ENCODE measurements around the gene C11orf86. TPM values are rescaled to one million over a fixed set of nuclear protein-coding genes. Genes with fewer than 3 reads are reported as not detected.
"Not testable (repeated sequence)": the region's sequence is repeated elsewhere in the genome, so short reads cannot be mapped to it uniquely, and the experiment has no call there.

C11orf86 gene
- total RNA-seq, 1 experiment from 2014 or later = not detected

DNA sequence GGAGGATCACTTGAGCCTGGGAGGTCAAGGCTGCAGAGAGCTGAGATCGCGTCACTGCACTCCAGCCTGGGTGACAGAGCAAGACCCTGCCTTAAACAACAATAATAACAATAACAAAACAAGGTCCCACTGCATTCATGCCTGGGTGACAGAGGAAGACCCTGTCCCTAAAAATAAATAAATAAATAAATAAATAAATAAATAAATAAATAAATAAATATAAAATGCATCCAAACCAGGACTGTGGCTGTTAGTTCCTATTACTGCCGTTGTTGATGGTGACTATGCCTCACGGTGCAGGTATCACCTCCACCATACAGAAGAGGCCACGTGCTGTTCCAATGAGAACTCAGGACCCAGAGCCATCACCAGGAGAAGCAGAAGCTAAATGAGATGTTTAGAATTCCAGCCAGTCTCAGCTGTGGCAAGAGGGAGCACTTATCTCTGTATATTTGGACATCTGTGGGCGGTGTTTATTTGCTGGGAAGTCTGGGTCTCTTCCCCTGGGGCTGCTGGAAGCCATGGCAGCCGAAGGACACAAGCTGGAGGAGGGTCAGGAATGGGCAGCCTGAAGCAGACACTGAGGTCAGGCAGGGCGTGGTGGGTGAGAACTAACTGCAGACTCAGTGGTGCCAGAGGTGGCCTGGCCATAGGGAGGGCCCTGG, 21.6 kb downstream of the C11orf86 start:
- Histone ChIP-seq H3K27ac (no peak overlapping the region), H3K36me3 (no peaks in the 10 kb centered on the region), H3K9me3 (replicated peaks) (no peaks in the 10 kb centered on the region), H3K27me3 (no peaks in the 10 kb centered on the region), H3K4me1 (peaks cover 4% of the 10 kb centered on the region; the same call in 1 of the 2 replicates), H3K4me3 (no peak overlapping the region)
- peak; percentile 17 to 21 for DNase-seq

DNA sequence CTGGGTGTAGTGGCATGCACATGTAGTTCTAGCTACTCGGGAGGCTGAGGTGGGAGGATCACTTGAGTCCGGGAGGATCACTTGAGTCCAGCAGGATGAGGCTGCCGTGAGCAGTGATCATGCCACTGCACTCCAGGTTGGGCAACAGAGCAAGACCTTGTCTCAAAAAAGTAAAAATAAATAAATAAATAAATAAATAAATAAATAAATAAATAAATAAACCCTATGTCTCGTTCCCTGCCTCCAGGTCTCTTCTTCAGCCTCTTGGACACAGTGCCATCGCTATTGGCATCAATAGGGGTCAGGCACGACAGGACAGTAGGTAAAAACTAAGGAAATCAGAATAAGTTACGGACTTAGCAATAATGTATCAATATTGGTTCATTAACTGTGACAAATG, 24.5 kb downstream of the C11orf86 start:
- peaks cover 4% of the 10 kb centered on the region; the same call in 1 of the 2 replicates for H3K4me1 ChIP-seq
- H3K36me3 ChIP-seq = no peaks in the 10 kb centered on the region
- H3K27me3 ChIP-seq = no peaks in the 10 kb centered on the region
- H3K9me3 ChIP-seq (replicated peaks) = no peaks in the 10 kb centered on the region
- no peak for DNase-seq
- H3K27ac ChIP-seq = no peak overlapping the region
- no peak overlapping the region for H3K4me3 ChIP-seq

DNA sequence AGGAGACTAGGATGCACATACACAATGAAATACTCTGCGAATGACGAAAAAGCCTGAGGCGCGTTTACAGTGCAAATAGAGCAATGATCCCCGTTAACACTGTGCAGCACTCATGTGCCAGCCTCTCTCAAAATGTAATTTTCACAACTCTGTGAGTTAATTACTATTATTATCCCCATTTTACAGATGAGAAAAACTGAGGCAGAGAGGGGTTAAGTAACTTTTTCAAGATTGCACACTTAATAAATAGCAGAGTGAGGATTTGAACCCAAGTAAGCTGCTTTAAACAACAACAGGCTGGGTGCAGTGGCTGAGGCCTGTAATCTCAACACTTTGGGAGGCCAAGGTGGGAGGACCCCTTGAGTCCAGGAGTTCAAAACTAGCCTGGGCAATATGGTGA, 26.2 kb downstream of the C11orf86 start:
- Histone ChIP-seq H3K27me3 (no peaks in the 10 kb centered on the region), H3K36me3 (no peaks in the 10 kb centered on the region), H3K4me3 (no peak overlapping the region), H3K9me3 (replicated peaks) (no peaks in the 10 kb centered on the region), H3K4me1 (peaks cover 4% of the 10 kb centered on the region; the same call in 1 of the 2 replicates), H3K27ac (no peak overlapping the region)
- DNase-seq = no peak

DNA sequence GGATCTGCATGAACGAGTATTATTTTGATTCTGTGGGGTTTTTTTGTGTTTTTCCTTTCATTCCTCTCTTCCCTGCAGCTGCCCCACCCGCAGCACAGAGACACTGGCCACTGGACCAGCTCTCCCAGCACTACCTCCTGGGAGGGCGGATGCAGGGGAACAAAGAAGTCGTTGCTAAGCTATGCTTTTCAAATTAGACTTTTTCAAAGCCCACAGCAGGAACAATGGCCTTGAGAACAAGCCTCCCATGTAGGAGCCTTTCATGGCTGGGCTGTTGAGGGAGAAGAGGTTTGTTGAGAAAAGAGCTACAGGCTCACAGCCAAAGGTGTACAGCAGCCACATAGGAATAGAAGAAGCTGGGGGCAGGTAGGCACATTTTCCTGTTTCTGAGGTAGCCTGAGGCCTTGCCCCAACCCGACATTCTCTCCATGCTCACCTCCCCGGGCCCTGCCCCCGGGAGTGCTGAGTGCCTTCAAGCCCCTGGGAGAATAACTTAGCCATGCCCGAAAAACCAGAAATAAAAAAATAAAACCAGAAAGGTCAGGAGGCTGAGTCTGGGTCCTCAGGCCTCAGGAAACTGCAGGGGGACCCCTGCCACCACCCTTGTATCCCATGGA, 27.3 kb downstream of the C11orf86 start:
- DNase-seq = no peak
- Histone ChIP-seq H3K27ac (no peak overlapping the region), H3K27me3 (no peaks in the 10 kb centered on the region), H3K9me3 (replicated peaks) (no peaks in the 10 kb centered on the region), H3K36me3 (no peaks in the 10 kb centered on the region), H3K4me1 (peaks cover 3% of the 10 kb centered on the region; the same call in 1 of the 2 replicates), H3K4me3 (no peak overlapping the region)

DNA sequence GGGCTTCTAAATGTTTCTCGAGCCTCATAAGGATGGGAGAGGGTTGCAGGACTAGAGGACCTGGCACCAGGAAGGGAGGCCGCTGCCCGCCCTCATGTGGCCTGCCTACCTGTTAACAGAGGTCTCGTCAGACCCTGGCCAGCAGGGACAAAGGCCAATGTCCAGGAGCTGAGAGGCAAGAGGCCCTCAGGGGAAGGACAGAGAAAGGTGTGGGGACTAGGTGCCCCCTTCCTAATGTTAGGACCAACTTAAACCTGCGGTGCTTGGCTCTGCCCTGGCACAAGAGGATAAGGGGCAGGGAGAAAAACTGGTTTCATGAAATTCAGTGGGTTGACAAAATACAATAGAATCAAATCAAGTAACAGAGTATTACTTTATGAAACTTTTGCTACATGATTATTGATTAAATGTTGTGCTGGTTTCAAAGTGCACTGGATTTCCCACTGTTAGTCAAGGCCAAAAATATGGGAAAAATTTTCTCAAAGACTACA, 27.9 kb downstream of the C11orf86 start:
- no peak overlapping the region for H3K27ac ChIP-seq

DNA sequence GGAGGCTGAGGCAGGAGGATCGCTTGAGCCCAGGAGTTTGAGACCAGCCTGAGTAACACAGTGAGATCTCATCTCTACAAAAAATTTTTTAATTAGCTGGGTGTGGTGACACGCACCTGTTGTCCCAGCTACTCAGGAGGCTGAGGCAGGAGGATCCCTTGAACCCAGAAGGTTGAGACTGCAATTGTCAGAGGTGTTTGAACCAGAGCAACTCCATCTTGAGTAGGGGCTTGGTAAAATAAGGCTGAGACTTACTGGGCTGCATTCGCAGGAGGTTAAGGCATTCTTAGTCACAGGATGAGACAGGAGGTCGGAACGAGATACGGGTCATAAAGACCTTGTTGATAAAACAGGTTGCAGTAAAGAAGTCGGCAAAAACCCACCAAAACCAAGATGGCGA, 30.1 kb downstream of the C11orf86 start:
- not testable (repeated sequence) for H3K9me3 ChIP-seq (replicated peaks); H3K27me3 ChIP-seq; DNase-seq; H3K4me1 ChIP-seq; H3K36me3 ChIP-seq; H3K4me3 ChIP-seq; H3K27ac ChIP-seq

More for the DNA sequence above, 27.9 kb downstream of the C11orf86 start:
- H3K4me3 ChIP-seq = no peak overlapping the region
- H3K36me3 ChIP-seq = no peaks in the 10 kb centered on the region
- H3K4me1 ChIP-seq = peaks cover 3% of the 10 kb centered on the region; the same call in 1 of the 2 replicates
- no peaks in the 10 kb centered on the region for H3K9me3 ChIP-seq (replicated peaks)
- no peaks in the 10 kb centered on the region for H3K27me3 ChIP-seq
- no peak for DNase-seq

DNA sequence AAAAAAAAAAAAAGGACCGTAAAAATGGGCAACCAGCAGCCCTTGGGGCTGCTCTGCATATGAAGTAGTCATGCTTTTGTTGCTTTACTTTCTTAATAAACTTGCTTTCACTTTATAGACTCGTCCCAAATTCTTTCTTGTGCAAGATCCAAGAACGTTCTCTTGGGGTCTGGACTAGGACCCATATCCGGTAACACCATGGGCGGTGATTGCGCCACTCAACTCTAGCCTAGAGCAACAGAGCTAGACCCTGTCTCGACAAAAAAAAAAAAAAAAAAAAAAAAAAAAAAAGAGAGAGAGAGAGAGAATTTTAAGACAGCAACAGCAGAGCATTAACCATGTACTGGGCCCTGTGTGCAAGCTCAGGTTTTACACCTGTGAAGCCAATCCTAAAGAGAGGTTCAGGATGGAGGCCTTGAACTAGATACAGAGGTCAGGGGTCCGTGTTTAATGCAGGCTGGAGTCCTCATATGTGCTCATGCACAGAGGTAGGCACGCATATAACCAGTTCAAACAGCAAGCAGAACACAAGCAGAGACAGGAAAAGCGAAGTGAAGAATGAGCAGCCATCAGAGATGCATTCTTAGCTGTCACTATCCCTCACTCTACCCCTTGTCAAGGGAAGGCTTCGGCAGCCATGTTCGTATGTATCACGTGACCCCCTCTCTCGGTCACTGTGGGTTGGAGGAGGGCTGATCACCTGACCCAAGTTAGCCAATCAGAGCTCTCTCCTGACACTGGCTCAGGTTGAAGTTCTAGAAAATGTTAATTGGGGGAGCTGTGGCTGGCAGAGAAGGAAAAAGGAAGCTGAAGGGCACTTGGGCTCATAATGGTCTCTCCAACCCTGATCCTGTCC, 31.2 kb downstream of the C11orf86 start:
- no peaks in the 10 kb centered on the region for H3K27me3 ChIP-seq
- no peak overlapping the region for H3K27ac ChIP-seq
- no peaks in the 10 kb centered on the region for H3K36me3 ChIP-seq
- H3K9me3 ChIP-seq (replicated peaks) = no peaks in the 10 kb centered on the region
- H3K4me1 ChIP-seq = peaks cover 3% of the 10 kb centered on the region; the same call in 1 of the 2 replicates
- peak overlapping the region; percentile 54 for H3K4me3 ChIP-seq
- peak; percentile 86 to 90 for DNase-seq

DNA sequence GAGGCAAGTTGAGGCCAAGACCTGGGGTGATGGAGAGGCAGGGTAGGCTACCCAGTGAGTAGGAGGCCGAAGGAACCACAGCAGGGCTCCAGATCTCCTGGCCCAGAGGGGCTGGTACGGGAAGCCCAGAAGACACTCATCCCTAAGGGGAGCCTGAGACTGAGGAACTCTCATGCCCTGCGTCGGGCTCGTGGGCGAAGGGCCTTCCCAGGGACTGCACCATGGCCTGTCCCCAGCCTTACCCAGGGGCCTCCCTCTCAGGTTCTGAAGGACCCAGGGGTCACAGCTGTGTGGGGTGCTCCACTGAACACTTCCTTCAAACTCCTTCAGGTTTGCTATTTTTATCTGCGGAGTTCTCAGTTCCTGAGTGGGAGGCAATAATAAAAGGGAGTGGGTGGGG, 32.0 kb downstream of the C11orf86 start:
- peaks cover 3% of the 10 kb centered on the region; the same call in 1 of the 2 replicates for H3K4me1 ChIP-seq
- no peak overlapping the region for H3K4me3 ChIP-seq
- DNase-seq = no peak
- no peaks in the 10 kb centered on the region for H3K9me3 ChIP-seq (replicated peaks)
- no peak overlapping the region for H3K27ac ChIP-seq
- H3K36me3 ChIP-seq = no peaks in the 10 kb centered on the region
- no peaks in the 10 kb centered on the region for H3K27me3 ChIP-seq

DNA sequence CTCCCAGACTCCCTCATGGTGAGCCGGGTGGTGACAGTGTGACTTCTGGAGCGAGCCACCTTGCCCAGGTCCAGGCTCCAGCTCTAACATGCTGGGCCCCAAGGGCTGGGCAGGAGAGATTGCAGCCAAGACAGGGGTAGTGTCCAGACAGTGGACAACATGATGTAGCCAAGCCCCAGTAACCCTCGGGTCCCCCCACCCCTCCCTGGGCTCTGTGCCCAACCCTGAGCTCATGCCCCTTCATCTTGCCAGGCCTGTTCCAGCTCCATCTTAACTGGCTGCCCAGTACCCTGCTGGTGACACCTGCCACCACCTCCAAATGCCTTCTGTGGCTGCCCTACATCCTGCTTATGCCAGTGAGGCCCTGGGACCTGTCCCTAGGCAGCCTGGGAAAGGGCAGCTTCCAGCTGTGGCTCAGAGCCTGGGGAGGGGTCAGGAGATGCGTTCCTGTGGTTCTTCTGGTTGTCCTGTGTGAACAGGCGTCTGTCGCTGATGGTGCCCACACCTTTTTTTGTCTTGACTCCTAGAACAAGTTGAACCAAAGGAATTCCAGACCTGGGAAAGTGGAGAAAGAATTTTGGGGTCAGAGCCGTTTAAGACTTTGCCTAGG, 35.3 kb downstream of the C11orf86 start:
- DNase-seq = no peak
- Histone ChIP-seq H3K27me3 (no peaks in the 10 kb centered on the region), H3K4me3 (no peak overlapping the region), H3K4me1 (peaks cover 6% of the 10 kb centered on the region; the same call in 1 of the 2 replicates), H3K27ac (no peak overlapping the region), H3K9me3 (replicated peaks) (no peaks in the 10 kb centered on the region), H3K36me3 (no peaks in the 10 kb centered on the region)

DNA sequence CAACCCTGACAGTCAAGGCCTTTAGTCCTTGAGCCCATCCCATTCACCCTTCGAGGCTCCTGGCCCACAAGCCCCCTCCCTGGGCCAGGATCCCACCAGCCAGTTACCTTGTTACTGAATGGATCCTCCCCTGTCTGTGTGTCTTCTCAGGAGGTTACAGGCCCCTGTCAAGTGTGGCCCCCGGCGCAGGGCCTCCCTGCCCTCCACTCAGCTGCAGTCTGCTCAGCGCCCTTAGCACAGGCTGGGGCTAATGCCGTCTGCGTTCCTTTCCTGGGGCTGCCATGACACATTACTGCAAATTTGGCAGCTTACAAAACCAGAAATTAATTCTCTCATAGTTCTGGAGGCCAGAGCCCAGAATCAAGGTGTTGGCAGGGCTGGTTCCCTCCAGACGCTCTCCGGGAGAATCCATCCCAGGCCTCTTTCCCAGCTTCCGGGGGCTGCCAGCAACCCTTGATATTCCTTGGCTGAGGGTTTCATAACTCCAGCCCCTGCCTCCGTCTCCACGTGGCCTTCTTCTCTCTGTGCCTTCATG, 38.5 kb downstream of the C11orf86 start:
- Histone ChIP-seq H3K27me3 (no peaks in the 10 kb centered on the region), H3K36me3 (no peaks in the 10 kb centered on the region), H3K9me3 (replicated peaks) (no peaks in the 10 kb centered on the region), H3K4me1 (0 out of 2 replicates have a peak, but pooled peaks cover 7% of the 10 kb centered on the region), H3K27ac (no peak overlapping the region), H3K4me3 (no peak overlapping the region)
- DNase-seq = no peak

DNA sequence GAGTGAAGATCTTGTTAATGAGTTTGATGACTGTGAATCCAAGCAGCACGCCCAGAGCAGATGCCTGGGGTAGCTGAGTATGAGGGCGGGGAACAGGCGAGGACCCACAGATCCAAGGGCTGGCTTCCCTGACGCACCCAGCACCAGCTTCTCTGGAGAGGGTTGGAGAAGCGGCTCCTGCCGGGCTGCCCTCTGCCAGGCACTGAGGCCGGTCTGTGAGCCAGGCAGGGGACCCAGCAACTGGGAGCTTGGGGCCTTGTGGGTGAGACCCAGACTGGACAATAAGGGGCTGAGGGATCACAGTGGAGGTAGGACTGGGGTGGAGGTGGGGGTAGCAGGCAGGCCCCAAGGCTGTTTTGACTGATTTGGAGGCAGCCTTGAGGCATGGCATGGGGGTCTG, 39.2 kb downstream of the C11orf86 start:
- Histone ChIP-seq H3K9me3 (replicated peaks) (no peaks in the 10 kb centered on the region), H3K36me3 (no peaks in the 10 kb centered on the region), H3K27ac (no peak overlapping the region), H3K4me1 (0 out of 2 replicates have a peak, but pooled peaks cover 7% of the 10 kb centered on the region), H3K4me3 (no peak overlapping the region), H3K27me3 (no peaks in the 10 kb centered on the region)
- no peak for DNase-seq

DNA sequence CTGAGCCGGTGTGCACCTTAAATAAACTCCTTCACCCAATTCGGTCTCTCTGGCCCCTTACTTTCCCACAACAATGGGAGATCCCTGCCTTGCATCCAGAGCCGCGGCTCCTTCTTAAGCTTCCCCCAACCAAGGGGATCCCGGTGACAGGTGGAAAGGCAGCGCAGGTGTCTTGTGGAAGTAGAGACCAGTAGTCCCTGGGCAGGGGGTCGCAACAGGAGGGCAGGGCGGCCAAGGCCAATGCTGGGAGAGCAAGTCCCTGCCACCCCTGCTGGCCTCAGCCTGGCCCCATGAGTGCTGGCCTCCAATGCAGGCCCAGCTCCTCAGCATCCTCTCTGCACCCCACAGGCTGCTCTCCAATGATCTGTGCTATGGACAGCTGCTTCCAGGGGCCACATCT, 39.9 kb downstream of the C11orf86 start:
- peak in 1 of 2 experiments; percentile 21 for DNase-seq
- no peaks in the 10 kb centered on the region for H3K36me3 ChIP-seq
- H3K27ac ChIP-seq = no peak overlapping the region
- no peak overlapping the region for H3K4me3 ChIP-seq
- H3K27me3 ChIP-seq = no peaks in the 10 kb centered on the region
- no peaks in the 10 kb centered on the region for H3K9me3 ChIP-seq (replicated peaks)
- H3K4me1 ChIP-seq = 0 out of 2 replicates have a peak, but pooled peaks cover 7% of the 10 kb centered on the region

DNA sequence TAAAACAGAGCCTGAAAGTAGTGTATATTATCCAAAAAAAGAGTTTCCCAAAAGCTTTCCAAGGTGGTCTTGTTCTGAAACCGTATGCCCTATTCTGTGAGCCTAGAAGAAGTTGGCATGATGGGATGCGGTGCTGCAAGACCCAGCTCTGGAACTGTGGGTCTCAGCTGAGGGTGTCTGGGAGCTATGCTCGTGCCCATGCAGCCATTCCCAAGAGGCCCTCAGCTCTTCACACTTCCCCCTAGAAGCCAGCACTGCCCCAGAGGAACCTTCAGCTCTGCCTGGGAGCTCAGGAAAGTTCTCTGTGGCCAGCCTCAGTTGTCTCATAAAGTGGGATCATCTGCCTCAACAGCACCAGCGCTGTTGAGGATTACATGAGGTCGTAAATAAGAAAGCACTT, 41.4 kb downstream of the C11orf86 start:
- Histone ChIP-seq H3K36me3 (no peaks in the 10 kb centered on the region), H3K9me3 (replicated peaks) (no peaks in the 10 kb centered on the region), H3K4me1 (0 out of 2 replicates have a peak, but pooled peaks cover 7% of the 10 kb centered on the region), H3K27me3 (no peaks in the 10 kb centered on the region), H3K4me3 (no peak overlapping the region), H3K27ac (no peak overlapping the region)
- DNase-seq = no peak

DNA sequence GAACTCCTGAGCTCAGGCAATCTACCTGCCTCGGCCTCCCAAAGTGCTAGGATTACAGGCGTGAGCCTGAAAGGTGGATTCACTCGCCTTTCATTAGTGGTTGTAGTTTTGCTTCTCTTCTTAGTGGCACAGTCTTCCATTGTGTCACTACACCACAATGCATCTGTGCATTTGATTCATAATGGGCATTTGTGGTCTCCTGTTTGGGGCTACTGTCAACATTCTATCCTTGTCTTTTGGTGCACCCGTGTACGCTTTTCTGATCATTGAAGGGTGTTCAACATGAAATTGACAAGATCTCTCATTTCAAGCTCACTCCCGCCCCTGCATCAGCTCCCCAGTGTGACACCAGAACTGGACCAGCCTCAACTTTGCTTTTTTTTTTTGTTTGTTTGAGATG, 45.8 kb downstream of the C11orf86 start:
- no peak for DNase-seq
- peaks cover 5% of the 10 kb centered on the region; the same call in 1 of the 2 replicates for H3K4me1 ChIP-seq
- H3K36me3 ChIP-seq = no peaks in the 10 kb centered on the region
- H3K27ac ChIP-seq = no peak overlapping the region
- no peaks in the 10 kb centered on the region for H3K9me3 ChIP-seq (replicated peaks)
- no peaks in the 10 kb centered on the region for H3K27me3 ChIP-seq
- no peak overlapping the region for H3K4me3 ChIP-seq

Measured in SJCRH30 (cell line).